HG02610 (cell line): ENCODE measurements around the gene LOX.
A peak's percentile ranks its signal among the peaks of the same experiment; 100 is the strongest.

Source experiments
- ATAC-seq: cut with Tn5 transposase; IDR thresholded peaks from one replicate; pipeline ENCODE4 v1.9.1; 2021; ENCODE audit warnings: mild to moderate bottlenecking, moderate library complexity; ENCODE audit not compliant: unreplicated experiment

The LOX gene, protein sequence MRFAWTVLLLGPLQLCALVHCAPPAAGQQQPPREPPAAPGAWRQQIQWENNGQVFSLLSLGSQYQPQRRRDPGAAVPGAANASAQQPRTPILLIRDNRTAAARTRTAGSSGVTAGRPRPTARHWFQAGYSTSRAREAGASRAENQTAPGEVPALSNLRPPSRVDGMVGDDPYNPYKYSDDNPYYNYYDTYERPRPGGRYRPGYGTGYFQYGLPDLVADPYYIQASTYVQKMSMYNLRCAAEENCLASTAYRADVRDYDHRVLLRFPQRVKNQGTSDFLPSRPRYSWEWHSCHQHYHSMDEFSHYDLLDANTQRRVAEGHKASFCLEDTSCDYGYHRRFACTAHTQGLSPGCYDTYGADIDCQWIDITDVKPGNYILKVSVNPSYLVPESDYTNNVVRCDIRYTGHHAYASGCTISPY

DNA sequence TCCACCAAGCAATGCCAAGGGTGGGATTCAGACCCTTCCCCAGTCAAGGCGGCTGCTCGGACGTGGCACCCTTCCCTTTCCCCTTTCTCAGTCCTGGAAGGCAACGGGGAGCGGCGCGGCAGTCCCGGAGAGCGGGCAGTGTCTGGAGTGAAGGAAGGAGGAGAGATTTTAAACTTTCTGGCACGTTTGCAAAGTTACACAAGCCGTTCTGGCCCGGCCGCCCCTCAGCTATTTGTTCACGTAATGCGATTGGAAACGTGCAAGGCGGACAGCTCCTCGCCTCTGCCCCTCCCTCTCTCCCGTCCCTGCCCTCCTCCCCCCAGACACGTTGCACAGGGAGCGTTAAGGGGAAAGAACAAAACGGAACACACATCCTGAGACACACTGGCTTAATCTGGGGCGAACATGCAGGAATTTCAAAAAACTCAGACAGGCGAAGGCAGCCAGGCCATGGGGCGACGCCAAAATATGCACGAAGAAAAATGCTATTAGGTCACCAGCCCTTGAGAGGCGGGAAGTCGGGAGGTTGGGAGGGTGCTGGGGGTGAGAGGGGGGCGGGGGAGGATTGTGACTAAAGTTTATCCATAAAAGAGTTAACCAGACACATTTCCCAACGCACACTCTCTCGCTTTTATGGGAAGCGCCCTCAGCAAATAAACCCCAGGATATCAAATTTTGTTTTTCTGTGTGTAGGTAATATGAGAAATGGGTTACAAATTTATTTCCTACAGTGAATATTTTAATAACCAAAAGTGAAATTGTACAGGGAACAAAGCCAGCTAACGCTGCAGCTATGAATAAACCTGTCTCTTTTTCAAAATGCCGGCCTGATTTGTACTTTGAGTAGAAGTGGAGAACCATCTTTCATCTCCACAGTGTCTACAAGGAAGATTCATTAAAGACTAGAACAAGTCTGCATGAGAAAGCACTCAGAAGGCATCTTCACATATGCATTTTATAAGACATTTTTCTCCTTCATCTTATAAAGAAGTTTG, at the start of gene LOX:
TSS of gene LOX (minus strand) at position 144 of the 995 bp plus-strand sequence. CDS start 274 bp downstream, outside the sequence.
- no peak for ATAC-seq

DNA sequence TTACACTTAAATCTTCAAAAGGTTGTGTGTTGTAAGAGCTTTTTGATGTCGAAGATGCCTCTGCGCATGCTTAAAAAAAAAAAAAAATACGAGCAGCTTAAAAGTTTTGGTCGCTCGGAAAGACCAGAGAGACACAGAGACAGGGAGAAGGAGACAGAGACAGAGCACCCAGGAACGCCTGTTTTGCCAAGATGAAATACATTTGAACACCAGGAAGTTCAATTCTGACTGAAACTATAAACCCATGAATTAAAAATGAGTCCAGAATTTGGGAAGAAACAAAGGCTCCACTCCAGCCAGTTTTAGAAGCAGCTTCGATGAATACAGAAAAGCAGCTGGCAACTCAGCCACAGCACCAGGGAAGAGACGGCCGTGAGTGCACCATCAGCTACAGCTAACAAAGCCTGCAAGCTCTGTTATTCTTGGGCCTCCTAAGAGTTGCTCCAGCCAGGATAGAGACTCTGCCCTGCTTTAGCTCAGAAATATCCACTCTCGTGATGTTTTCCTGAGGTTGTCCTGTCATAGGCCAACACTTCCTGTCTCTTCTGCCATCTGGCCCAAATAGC, 48.8 kb upstream of the LOX start:
- ATAC-seq: no peak

DNA sequence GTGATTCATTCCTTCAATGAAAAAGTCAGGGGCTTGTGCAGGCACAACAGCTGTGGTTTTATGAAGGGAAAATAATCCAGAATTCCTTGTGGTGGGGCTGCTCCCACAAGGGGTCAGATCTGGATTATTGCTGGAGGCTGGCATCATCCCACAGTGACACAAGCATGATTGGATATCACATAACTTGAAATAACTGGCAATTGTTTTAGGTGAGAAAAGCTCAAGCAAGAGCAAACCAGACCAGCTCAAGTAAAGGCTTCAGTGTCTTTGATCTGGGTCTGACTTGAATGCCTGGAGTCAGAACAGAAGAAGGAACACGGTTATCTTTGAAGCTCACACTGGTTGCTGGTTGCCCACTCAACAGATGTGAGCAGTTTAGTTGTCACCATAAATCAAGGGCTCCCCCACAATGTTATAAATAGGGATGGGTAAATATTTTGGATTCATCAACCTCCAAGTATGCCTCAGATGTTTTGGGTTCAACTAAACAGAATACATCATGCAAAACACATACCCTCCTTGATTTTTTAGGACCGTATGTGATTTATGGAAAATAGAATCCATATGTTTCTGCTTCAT, 48.2 kb upstream of the LOX start:
- ATAC-seq: no peak

DNA sequence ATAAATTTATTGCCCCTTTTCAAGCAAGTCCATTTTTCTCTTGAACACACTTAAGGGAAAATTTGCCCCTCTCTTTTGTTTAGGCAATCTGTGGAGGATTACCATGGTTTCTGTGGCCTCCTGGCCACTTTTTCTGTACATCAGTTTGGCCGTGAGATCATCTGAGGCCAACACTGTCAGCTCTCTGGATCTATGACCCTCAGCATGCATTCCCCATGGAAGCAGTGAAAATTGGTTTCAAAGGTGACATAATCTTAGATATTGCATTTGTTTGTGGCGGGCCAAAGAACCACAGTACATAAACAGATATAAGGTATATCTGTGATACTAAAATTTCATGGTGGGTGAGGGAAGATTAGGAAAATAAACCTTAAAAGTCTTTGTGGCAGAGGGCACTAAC, 46.7 kb upstream of the LOX start:
- ATAC-seq: no peak

DNA sequence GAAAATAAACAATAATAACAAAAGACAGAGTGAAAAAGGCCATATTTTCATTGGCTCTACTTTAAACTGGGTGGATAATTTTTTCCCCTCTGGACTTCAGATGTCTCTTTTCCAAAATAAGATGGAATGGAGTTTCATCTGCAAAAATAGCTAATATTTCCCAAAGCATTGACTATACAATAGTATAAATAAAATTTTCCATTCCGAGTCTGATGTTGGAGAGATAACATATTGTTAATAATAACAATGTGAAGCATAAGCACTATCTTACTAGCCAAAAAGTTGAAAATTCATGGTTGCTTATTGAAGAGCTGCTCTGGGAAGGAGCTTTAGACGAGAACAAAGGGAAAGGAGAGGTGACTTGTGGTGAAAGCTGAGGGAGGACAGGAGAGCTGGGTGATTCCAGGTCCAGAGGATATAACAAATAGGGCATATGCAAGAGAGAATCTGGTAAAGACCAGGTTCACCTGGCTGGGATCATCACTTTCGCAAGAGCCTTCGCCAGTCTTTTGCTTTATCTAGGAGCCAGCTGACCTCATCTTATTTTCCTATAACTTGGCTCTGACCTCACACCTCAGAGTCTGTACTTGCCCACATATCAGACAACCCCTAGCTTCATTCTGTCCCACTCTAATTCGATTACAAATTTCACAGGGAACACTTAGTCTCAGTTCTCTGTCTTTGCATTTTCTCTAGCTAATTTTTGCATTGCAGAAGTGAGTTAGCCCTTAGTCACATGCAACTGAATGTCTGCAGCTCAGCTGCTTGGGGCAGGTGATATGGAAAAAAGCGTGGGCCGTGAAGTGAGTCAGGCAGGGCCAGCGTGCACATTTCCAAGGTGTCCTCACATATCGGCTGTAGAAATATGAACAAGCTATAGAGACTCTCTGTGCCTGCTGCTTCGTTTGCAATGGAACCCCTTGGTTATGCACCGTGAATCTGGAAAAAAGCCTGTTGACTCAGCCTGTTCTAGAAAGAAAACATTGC, 43.7 kb upstream of the LOX start:
- no peak for ATAC-seq

DNA sequence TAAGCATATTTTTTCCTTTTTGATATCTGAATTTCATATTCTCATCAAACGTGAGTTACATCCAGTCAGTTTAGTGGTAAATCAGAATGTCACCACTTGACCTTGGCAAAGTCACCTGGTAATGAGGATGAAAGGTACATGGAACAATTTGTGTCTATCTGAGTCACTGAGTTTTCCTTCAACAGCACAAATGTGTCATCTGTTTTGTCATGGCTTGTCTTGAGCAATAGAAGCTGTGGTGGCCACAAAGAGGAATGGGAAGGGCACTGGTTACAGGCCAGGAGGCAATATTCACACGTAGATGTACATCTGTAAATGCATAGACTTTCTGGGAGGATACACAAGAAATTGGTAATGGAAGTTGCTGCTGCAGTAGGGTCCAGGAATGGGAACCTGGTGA, 42.9 kb upstream of the LOX start:
- ATAC-seq: no peak

DNA sequence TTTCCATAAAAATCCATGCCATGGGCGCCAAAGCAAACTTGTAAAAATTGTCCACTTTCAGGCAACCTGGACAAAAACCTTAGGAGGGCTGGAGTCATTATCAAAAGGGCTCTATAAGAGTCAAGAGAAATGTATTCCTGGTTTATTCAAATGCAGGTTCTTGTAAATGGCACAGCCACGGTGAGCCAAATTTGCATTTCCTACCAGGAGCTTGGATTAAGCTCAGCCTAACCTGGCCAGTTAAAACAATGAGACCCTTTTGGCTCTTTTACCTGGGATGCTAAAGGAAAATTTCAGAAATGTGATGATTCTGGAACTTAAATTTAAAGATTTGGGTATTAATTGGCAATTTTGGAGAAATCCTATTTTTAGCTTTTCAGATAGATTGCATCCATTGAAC, 42.4 kb upstream of the LOX start:
- ATAC-seq: no peak

DNA sequence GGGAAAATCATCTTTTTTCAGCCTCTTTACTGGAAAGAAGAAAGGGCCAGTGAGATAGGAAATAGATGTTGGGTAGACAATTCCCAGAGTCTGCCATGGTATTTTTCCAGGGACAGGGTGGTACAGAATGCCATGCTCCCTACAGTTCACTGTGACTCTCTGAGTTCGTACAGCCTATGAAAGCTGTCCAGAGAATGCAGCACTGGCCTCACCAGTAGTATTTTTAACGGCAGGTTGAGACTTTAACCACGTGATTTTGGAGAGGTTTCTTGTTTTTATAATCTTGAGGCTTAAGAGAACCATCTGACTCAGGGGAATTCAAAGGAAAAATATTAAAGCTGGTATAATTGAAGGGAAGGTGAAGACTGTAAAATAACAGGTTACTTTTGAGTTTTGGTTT, 41.1 kb upstream of the LOX start:
- ATAC-seq: no peak

DNA sequence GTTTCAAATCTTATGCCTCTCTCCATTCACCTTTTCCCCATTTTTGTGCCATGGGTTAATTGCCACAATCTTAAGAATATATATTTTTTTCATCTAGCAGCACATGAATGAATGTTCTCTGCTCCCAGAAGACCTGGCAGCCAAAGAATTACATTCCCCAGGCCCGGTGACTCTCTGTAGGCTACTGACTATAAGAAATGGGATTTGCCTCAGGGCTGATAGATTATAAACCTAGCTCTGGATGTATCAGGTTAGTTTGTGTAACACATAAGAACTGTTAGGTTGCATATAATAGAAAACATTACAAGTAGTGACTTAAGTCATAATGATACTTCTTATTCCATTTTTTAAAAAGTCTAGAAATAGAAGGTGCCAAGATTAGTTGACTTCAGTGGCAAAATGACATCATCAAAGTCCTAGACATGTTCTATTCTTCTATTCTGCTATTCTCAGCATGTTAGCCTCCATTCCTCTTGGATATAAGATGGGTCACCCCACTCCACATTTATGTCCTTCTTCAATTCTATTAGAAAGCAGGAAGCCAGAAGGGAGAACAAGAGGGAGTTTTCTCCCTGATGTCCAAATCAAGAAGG, 40.4 kb upstream of the LOX start:
- ATAC-seq: no peak

DNA sequence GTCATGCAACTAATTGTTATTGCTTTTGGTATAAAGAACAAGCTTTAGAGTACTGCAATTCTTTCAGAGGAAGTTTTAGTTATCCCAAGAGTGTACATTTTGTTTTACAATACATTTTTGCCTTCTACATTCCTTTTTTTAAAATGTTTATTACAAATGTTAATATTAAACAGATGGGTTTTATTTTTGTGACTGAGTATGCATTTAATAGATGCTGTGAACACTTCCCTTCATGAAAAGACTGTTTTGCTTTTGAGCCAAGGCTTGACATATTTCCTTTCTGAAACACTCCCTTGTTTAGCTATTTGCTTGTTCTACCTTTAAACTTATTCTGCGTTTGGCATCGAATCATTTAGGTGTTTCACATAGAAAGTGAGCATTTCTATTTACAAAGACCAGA, 36.4 kb upstream of the LOX start:
- no peak for ATAC-seq

DNA sequence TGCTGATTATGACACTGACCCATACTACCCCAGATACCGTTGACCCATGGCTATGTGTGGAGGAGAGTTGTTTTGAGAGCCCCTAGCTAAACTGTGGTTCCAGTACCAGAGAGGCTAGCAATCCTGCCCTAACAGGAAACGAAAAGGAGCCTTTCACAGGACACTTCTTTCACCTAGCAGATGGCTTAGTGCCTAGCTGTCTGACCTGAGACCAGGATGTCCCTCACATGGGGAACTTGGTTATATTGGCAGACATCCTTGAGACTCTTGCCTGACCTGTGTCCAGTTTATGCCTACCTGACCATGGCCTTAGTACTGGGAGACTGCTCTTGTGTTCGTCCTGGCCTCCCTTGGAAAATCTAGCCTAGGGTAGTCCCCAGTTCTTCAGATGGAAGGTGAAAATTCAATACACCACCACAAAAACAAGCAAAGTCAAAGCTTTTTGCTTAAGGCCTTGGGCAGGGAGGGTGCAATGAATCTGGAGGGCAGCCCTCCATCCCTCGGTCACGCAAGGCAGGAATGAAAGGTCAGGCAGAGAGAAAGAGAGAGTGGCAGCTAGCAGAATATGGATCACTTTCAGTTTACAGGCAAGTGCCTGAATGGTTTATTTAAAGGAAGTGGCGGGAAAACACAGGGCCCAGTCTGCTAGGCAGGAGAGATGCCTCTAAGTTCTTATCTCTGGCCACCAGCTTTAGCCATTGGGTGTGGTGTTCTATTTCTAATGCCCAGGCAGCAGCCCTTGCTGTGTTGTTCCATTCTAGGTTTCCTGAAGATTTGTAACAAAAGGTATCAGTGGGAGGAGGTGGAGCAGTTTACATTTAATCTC, 34.9 kb upstream of the LOX start:
- no peak for ATAC-seq

DNA sequence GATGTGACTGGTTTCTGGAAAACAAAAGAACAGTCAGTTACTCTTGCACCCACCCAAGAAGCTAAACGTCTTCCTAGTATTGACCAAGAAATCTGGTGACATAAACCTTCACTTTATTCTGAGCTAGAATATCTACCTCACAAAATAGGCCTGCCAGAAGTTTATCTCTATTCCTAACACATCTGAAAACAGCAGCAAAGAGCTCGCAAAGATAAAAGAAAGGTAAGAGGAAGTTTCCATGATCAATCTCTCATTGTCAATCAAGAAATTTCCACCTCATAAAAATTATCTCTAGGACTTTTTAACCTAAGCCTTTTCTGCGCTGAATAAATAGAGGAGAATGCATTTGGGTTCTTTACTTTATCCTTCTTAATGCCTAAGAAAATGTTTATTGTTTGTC, 34.0 kb upstream of the LOX start:
- no peak for ATAC-seq

DNA sequence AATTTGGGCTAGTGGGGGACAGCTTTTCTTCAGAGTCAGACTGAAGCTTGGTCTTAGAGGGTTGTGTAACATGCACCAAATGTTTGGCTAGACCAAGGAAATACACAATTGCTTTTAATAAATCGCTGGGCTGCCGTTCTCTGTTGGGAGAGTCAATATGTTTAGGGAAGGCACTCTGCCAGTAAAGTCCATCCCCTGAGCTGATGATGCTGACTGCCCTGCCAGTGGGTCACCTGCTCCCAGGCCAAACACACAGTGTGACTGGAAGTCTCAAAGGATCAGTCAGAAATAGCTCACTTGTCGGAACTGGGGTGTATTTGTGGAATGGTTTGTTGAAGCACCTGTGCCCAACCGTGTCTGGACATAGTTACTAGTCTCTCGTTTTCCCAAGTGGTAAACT, 33.4 kb upstream of the LOX start:
- no peak for ATAC-seq

DNA sequence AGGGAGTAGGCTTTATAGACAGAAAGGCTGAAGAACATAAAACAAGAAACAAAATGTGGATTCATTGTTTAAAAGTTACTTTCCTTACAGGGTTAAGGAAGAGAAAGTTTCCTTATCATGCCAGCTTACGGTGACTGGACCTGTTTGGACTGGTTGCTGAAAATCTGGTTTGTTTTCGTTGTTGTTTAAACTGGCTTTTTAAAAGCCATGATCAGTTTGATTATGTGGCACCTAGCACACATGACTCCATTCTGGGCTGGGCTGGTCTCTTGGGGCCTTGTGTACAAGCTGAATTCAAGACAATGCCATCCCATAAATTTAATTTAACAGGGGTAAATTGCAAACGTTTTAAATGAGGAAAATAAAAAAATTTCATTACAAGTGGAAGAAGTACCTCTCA, 32.9 kb upstream of the LOX start:
- no peak for ATAC-seq

DNA sequence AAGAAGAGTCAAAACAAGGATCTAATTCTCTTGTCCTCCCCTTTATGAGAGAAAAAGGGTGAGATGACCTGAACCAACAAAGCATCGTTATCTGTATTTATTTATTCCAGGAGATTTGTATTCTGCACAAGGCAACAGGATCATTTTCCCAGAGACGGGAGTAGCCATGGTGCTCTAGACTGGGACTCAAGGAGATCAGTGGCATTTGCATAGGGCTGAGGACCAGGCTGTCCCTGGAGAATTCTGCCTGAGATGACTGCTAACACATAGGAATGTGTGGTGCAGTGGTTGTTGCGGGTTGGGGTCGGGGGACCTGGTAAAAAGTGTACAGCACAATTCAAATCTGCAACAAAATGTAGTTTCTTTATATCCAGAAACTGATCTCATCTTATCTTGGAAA, 29.0 kb upstream of the LOX start:
- ATAC-seq: no peak

DNA sequence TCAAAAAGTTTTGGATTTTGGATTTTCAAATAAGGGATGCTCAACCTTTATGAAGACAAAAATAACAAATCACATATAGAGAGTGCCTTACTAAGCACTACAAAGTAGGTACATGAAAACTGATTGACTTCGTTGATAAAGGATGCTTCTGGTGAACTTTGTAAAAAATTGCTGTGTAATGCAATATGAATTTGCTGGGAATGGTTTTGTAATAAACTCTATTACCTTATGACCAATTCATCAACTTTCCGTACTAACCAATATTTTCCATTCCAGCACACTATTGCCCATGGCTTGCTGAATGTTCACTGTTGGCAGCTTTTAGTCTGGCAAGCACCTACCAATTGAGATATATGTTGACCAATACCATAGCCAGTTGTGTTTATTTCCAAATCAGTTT, 27.9 kb upstream of the LOX start:
- no peak for ATAC-seq

DNA sequence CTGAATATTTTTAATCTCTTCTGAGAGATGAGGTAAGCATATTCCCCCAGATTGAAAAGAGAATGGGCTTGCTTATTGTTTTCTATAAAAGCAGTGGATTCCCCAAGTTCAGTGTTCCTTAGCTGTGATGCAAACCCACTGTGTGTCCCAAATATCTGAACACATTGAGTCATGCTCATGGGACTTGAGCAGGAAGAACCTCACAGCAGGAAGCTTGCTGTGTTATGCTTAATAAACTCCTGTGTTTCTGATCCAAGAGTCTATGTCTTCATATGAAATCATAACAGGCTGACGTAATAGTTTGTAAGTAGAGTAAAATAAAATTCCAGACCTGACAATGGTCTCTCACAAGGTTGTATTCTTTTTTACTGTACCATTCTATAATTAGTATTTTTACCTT, 24.8 kb upstream of the LOX start:
- no peak for ATAC-seq

DNA sequence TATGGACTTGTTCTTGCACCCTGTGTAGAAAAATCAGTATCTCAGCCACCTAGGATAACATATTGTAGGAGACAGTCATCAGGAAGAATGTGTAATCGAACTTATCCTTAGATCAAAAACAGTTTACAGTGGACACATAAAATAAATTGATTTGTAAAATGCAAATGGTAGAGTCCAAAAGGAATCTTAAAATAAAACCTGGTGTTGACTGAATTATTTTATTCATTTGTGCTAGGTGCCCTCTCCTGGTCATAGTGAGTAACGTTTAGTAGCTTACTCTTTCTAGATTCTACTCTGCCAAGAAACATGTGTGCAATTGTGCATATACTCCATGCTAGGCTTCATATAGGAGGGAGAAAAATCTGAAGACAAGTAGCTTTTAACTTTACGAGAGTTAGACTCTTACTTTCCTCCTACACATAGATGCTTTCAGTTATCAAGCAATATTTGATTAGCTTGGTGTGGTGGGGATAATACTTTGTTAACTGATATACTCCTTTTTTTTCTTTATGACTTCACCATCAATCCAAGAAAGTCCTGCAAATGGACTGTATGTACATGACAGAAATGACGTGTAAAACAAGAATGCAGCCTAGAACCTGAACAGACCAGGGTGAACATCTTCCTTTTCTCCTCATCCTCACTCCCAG, 23.7 kb upstream of the LOX start:
- peak; percentile 66 for ATAC-seq
